GM12878 (cell line): ENCODE data around the gene SEPTIN10. TPM values are rescaled to one million over a fixed set of nuclear protein-coding genes. Genes with fewer than 3 reads are reported as not detected.

ENCODE experiments used
- ATAC-seq: fragments of 200-7000 bp; cut with Tn5 transposase; 3 replicates; pipeline ENCODE4 v1.9.1; 2020; ENCODE audit warnings: mild to moderate bottlenecking, moderate library complexity
- BruUV-seq: library from RNA; stranded (reverse); fragments of 400-500 nt; replicated peaks from 2 replicates; lab custom pipeline; 2021; lab: Mats Ljungman, UMichigan
- CTCF ChIA-PET: fragments of 300-600 bp; sonication (Branson Sonifier 250); formaldehyde crosslinking; extraction: SDS; loops from one replicate; lab custom pipeline; 2021; ENCODE audit warnings: inconsistent platforms; lab: Yijun Ruan, JAX
- POLR2A ChIA-PET: fragments of 350-600 bp; formaldehyde crosslinking; extraction: SDS; loops from one replicate; lab custom pipeline; 2021; ENCODE audit warnings: inconsistent platforms; lab: Charles Lee
- RAD21 ChIA-PET: fragments of 300-600 bp; sonication (Branson Sonifier 250); formaldehyde crosslinking; loops from one replicate; lab custom pipeline; 2023; ENCODE audit warnings: antibody characterized with exemption; ENCODE audit not compliant: unreplicated experiment; lab: Charles Lee
- SMC1A ChIA-PET: fragments of 300-600 bp; sonication (Branson Sonifier 250); formaldehyde crosslinking; loops from one replicate; lab custom pipeline; 2023; ENCODE audit not compliant: unreplicated experiment, uncharacterized antibody; lab: Charles Lee
- DNase-seq: peaks from one replicate; pipeline ENCODE4 v3.0.0-alpha.2; 2011; ENCODE audit warnings: low read depth, low spot score
- FAIRE-seq: peaks from 3 replicates; lab custom pipeline; 2011; peaks lifted over from hg19 to GRCh38; lab: Jason Lieb, UNC
- H2AFZ ChIP-seq: 2 replicates; pipeline ENCODE4 v1.6.0; 2011; ENCODE audit warnings: low read depth, low read length, control low read depth; ENCODE audit not compliant: control insufficient read depth
- H3K27ac ChIP-seq: 2 replicates; pipeline ENCODE4 v1.5.1; 2011; ENCODE audit warnings: control low read depth; ENCODE audit not compliant: control insufficient read depth, insufficient read depth
- H3K27me3 ChIP-seq, 2 experiments: replicated peaks in 1 of 2; 2 replicates each; pipeline versions ENCODE4 v1.6.0 to v1.6.1; 2011; ENCODE audit warnings: low read length in 1 of 2; ENCODE audit not compliant: control insufficient read depth in 2 of 2, insufficient read depth in 2 of 2
- H3K36me3 ChIP-seq, 2 experiments: 2 replicates each; pipeline ENCODE4 v1.5.1; 2011; ENCODE audit warnings: low read length in 1 of 2; ENCODE audit not compliant: control insufficient read depth in 2 of 2, insufficient read depth in 2 of 2
- H3K4me1 ChIP-seq: 2 replicates; pipeline ENCODE4 v1.6.1; 2011; ENCODE audit warnings: mild to moderate bottlenecking, low read length, moderate library complexity, mixed read lengths; ENCODE audit not compliant: control insufficient read depth, insufficient read depth
- H3K4me2 ChIP-seq: 2 replicates; pipeline ENCODE4 v1.6.0; 2011; ENCODE audit warnings: control low read depth; ENCODE audit not compliant: control insufficient read depth, insufficient read depth
- H3K4me3 ChIP-seq: fragments of 200-600 bp; sonication (generic); 2 replicates; pipeline ENCODE4 v1.5.1; 2016
- H3K79me2 ChIP-seq: 2 replicates; pipeline ENCODE4 v1.6.0; 2011; ENCODE audit warnings: low read length; ENCODE audit not compliant: control insufficient read depth, insufficient read depth
- H3K9ac ChIP-seq: 2 replicates; pipeline ENCODE4 v1.8.0; 2011; ENCODE audit warnings: low read length, control low read depth, mixed read lengths; ENCODE audit not compliant: control insufficient read depth, insufficient read depth
- H3K9me3 ChIP-seq: replicated peaks from 3 replicates; pipeline ENCODE4 v1.5.1; 2011; ENCODE audit warnings: mild to moderate bottlenecking, low read length; ENCODE audit not compliant: control insufficient read depth, insufficient read depth
- H4K20me1 ChIP-seq: 2 replicates; pipeline ENCODE4 v1.6.0; 2011; ENCODE audit not compliant: control insufficient read depth, insufficient read depth
- EP300 ChIP-seq, 2 experiments: fragments of 150-350 bp in 1 of 2; IDR thresholded peaks; 2 replicates each; pipeline ENCODE4 v1.6.1; 2011 to 2012; ENCODE audit warnings: low read depth in 2 of 2, low read length in 2 of 2, borderline replicate concordance in 1 of 2, improper control_type of control experiment in 1 of 2, inconsistent platforms in 1 of 2; ENCODE audit not compliant: control insufficient read depth in 1 of 2
- HDAC2 ChIP-seq: fragments of 200-600 bp; sonication (generic); IDR thresholded peaks from 2 replicates; pipeline ENCODE4 v1.6.1; 2017
- HDGF ChIP-seq: fragments of 450-650 bp; IDR thresholded peaks from 2 replicates; pipeline ENCODE4 v1.6.1; 2016; ENCODE audit warnings: antibody characterized with exemption
- POLR2A ChIP-seq: IDR thresholded peaks from 2 replicates; pipeline ENCODE4 v1.6.1; 2011; ENCODE audit warnings: low read depth, mild to moderate bottlenecking, low read length
- RAD21 ChIP-seq: IDR thresholded peaks from 2 replicates; pipeline ENCODE4 v1.6.1; 2011; ENCODE audit warnings: mild to moderate bottlenecking, low read depth, low read length, moderate library complexity; ENCODE audit not compliant: insufficient read depth
- RCOR1 ChIP-seq: conservative IDR thresholded peaks from 2 replicates; pipeline ENCODE4 v1.6.1; 2012; ENCODE audit warnings: low read depth, low read length, improper control_type of control experiment
- RFX5 ChIP-seq: IDR thresholded peaks from 2 replicates; pipeline ENCODE4 v1.6.1; 2011; ENCODE audit warnings: low read depth, low read length, improper control_type of control experiment
- SREBF1 ChIP-seq: IDR thresholded peaks from 2 replicates; pipeline ENCODE4 v1.6.1; 2012; ENCODE audit warnings: mild to moderate bottlenecking, low read length
- SREBF2 ChIP-seq: IDR thresholded peaks from 2 replicates; pipeline ENCODE4 v1.6.1; 2012; ENCODE audit warnings: mild to moderate bottlenecking, low read length
- SUPT20H ChIP-seq: IDR thresholded peaks from 2 replicates; pipeline ENCODE4 v1.6.1; 2011; ENCODE audit warnings: low read depth, mild to moderate bottlenecking, low read length, moderate library complexity, borderline replicate concordance; ENCODE audit not compliant: control insufficient read depth
- TAF1 ChIP-seq: IDR thresholded peaks from 2 replicates; pipeline ENCODE4 v1.6.1; 2011; ENCODE audit warnings: mild to moderate bottlenecking, low read depth, low read length, borderline replicate concordance
- ZNF384 ChIP-seq: IDR thresholded peaks from 2 replicates; pipeline ENCODE4 v1.6.1; 2012; ENCODE audit warnings: low read depth, mild to moderate bottlenecking, low read length, improper control_type of control experiment, borderline replicate concordance
- ZSCAN29 ChIP-seq: fragments of 450-650 bp; IDR thresholded peaks from 2 replicates; pipeline ENCODE4 v1.6.1; 2017; ENCODE audit warnings: mild to moderate bottlenecking, moderate library complexity
- WGBS: methylation state at CpG from one replicate; pipeline ENCODE4 v1.1.6; 2016; ENCODE audit warnings: low lambda C conversion rate; ENCODE audit not compliant: insufficient replicate concordance, insufficient coverage; ENCODE audit errors: missing lambda C conversion rate; 5-methylcytosine and 5-hydroxymethylcytosine counted together
- in situ Hi-C: fragments of 300-500 bp; cut with MboI; formaldehyde crosslinking; loops from 9 replicates; pipeline ENCODE4 v1.14.3; 2018; ENCODE audit warnings: mixed read lengths
- intact Hi-C: fragments of 100-400 bp; cut with micrococcal nuclease; formaldehyde crosslinking; loops from one replicate; pipeline ENCODE4 v1.14.2; 2022; ENCODE audit not compliant: unreplicated experiment
- polyA plus RNA-seq, 11 experiments: library from polyadenylated mRNA; depleted of rRNA in 4 of 11; unstranded in 6 of 11; stranded (reverse) in 5 of 11; fragments of >200 nt; fragmentation: Nextera tagmentation in 4 of 11; fragmentation: Illumina TruSeq in 1 of 11; extraction: Ambion mirVana in 4 of 11; extraction: Trizol in 1 of 11; gene quantifications; 1 replicate in 1 of 11; 2 replicates in 10 of 11; pipeline versions ENCODE4 v1.2.1 to v1.2.3, GENCODE V29; 2011 to 2016; ENCODE audit warnings: inconsistent platforms in 2 of 11, missing spikeins in 2 of 11, low read depth in 1 of 11
- total RNA-seq, 4 experiments: library from RNA; depleted of rRNA in 3 of 4; stranded (reverse); fragments of >200 nt in 3 of 4; fragmentation: Illumina TruSeq in 1 of 4; extraction: Trizol in 1 of 4; gene quantifications; 2 replicates each; pipeline versions ENCODE4 v1.2.1 to v1.2.3, GENCODE V29; 2013 to 2021
- TF ChIP-seq, protein P1 (sequence below): IDR thresholded peaks from 2 replicates; pipeline ENCODE4 v1.6.1; 2012; ENCODE audit warnings: low read depth, low read length, improper control_type of control experiment
- TF ChIP-seq, protein P2 (sequence below): fragments of 150-350 bp; IDR thresholded peaks from 2 replicates; pipeline ENCODE4 v1.6.1; 2014; ENCODE audit warnings: mild to moderate bottlenecking, low read depth, low read length
- TF ChIP-seq, protein P3 (sequence below): fragments of 450-650 bp; IDR thresholded peaks from 2 replicates; pipeline ENCODE4 v1.6.1; 2017; ENCODE audit warnings: antibody characterized with exemption, mild to moderate bottlenecking, moderate library complexity

The SEPTIN10 gene
- total and polyA plus RNA-seq, 10 of the 15 experiments (the other 5 are each of a cell fraction or from before 2014, with no cell fraction given), result 20.2 to 132 (median 62.7) TPM

DNA sequence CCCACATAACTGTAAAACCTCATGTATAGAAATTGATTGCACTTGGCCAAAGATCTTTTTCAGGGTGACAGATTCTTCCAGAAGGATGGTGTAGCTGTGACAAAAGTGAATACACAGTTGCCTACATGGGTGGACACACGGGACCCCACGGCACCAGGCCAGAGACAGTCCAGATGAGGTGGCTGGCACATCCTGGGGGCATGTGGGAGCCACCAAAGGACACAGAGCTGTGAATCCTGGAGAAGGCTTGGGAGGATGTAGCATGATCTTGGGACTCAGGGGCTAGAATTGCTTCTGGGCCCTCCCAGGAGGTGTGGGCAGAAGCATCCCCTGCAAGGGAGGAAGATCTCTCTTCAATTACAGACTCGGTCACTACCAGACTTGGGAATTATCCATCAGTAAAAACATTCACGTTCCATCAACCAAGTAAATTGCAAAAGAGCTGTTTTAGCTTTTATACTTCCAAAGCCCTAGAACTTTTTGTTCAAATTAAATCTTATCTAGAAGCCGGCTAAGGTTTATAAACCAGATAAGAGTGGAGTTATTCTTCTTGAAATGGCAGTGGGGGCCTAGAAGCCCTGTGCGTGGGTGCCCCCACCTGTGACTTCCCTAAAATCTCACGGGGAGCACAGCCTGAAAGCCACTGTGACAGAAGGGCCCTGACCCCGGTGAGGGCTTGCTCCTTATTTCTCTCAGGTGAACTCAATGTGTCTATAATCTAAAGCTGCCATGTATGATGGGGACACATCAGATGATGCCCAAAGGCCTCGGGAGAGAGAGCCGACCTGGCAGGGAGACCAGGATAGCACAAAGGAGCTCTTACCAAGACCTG lies 81.7 kb downstream of the SEPTIN10 start (continued):
- TF ChIP-seq TAF1 (no peak), ZNF384 (no peak), POLR2A (no peak), SREBF2 (no peak), ZSCAN29 (no peak), RAD21 (no peak), RCOR1 (no peak)
- TF ChIP-seq, protein P1, sequence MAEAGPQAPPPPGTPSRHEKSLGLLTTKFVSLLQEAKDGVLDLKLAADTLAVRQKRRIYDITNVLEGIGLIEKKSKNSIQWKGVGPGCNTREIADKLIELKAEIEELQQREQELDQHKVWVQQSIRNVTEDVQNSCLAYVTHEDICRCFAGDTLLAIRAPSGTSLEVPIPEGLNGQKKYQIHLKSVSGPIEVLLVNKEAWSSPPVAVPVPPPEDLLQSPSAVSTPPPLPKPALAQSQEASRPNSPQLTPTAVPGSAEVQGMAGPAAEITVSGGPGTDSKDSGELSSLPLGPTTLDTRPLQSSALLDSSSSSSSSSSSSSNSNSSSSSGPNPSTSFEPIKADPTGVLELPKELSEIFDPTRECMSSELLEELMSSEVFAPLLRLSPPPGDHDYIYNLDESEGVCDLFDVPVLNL, result no peak
- TF ChIP-seq, protein P2, sequence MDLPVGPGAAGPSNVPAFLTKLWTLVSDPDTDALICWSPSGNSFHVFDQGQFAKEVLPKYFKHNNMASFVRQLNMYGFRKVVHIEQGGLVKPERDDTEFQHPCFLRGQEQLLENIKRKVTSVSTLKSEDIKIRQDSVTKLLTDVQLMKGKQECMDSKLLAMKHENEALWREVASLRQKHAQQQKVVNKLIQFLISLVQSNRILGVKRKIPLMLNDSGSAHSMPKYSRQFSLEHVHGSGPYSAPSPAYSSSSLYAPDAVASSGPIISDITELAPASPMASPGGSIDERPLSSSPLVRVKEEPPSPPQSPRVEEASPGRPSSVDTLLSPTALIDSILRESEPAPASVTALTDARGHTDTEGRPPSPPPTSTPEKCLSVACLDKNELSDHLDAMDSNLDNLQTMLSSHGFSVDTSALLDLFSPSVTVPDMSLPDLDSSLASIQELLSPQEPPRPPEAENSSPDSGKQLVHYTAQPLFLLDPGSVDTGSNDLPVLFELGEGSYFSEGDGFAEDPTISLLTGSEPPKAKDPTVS, result no peak

DNA sequence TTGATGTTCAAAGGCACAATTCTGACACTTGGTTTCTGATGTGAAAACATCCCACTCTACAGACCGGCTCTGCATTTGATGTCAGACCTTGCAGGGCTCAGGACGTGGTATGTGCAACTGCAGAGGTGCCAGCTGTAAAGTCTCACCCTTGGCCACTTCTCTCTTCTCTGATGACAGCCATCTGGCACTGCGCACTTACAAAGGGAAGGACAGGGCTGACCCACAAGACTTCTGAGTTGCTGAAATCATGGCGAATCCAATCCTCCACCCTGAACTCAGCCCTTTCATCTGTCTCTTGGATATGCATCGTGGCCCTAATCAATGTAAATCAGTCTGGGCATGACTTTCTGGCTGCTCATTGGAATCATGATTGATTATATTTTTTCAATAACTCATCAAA lies 82.5 kb downstream of the SEPTIN10 start:
- Histone ChIP-seq H3K27me3 (no peaks in the 10 kb centered on the region), H2AFZ (no peak overlapping the region), H3K4me1 (no peaks in the 10 kb centered on the region), H3K9me3 (no peaks in the 10 kb centered on the region; the same call in 2 of the 3 replicates), H3K4me3 (no peak overlapping the region), H3K36me3 (no peaks in the 10 kb centered on the region), H3K9ac (no peak overlapping the region), H3K27ac (no peak overlapping the region), H3K79me2 (no peaks in the 10 kb centered on the region), H4K20me1 (no peaks in the 10 kb centered on the region), H3K4me2 (no peak overlapping the region)
- ChIA-PET SMC1A (no interaction called here), POLR2A (no interaction called here), RAD21 (interaction anchor here (1.9 kb wide), 1 partner anchor 15 kb away, joined by 8 read pairs; no protein-coding TSS in a partner anchor), CTCF (interaction anchor here (1.5 kb wide), 1 partner anchor 15 kb away, joined by 4 read pairs; no protein-coding TSS in a partner anchor)
- in situ Hi-C loops (no loop called here), intact Hi-C loops (no loop called here)
- FAIRE-seq, result no peak
- TF ChIP-seq SREBF1, result no peak
- TF ChIP-seq HDAC2, result no peak
- no peak for TF ChIP-seq RFX5
- no peak for TF ChIP-seq SUPT20H
- no peak for TF ChIP-seq EP300 (IDR thresholded peaks at IDR 0.05; ENCODE audit: borderline replicate concordance in 1 of 2, control insufficient read depth in 1 of 2, low read depth in 2 of 2, low read length in 2 of 2)
- TF ChIP-seq HDGF, result no peak
- TF ChIP-seq, protein P3, sequence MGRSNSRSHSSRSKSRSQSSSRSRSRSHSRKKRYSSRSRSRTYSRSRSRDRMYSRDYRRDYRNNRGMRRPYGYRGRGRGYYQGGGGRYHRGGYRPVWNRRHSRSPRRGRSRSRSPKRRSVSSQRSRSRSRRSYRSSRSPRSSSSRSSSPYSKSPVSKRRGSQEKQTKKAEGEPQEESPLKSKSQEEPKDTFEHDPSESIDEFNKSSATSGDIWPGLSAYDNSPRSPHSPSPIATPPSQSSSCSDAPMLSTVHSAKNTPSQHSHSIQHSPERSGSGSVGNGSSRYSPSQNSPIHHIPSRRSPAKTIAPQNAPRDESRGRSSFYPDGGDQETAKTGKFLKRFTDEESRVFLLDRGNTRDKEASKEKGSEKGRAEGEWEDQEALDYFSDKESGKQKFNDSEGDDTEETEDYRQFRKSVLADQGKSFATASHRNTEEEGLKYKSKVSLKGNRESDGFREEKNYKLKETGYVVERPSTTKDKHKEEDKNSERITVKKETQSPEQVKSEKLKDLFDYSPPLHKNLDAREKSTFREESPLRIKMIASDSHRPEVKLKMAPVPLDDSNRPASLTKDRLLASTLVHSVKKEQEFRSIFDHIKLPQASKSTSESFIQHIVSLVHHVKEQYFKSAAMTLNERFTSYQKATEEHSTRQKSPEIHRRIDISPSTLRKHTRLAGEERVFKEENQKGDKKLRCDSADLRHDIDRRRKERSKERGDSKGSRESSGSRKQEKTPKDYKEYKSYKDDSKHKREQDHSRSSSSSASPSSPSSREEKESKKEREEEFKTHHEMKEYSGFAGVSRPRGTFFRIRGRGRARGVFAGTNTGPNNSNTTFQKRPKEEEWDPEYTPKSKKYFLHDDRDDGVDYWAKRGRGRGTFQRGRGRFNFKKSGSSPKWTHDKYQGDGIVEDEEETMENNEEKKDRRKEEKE, result no peak
- no peak for TF ChIP-seq TAF1
- TF ChIP-seq, protein P1, result no peak
- ATAC-seq, result no peak
- no TSS peak for BruUV-seq
- no peak for DNase-seq
- WGBS, result 36% methylated on average over 5 of the region's 5 CpGs
